Stimulated activated CD4-positive, alpha-beta T cell treated with anti-CD3 and anti-CD28 coated beads, Interleukin-4, amount 100 ng/mL, for 48 hours (primary cell): Measurements from ENCODE around the gene CDC5L.

ENCODE experiments used
- DNase-seq, 2 donors: peaks; one replicate each; pipeline ENCODE4 v3.0.0-alpha.2; 2020; ENCODE audit warnings: low read depth in 2 of 2

Gene CDC5L

DNA sequence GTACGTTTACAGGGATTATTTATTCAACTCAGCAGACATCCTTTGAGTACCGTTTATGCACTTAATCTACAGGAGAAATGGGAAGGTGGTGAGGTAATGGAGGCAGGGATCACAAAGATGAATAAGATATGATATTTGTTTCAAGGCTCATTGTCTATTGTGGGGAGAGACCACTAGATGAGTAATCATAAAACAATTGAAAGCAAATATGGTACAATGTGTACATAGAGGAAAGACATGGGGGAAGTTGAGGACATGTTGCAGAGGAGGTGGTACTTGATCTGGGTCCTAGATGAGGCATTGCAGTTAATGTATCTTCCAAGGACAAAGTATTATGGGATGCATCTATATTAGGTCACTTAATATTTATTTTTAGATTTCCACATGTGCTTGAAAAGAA lies 13.7 kb upstream of the CDC5L start:
- no peak for DNase-seq

DNA sequence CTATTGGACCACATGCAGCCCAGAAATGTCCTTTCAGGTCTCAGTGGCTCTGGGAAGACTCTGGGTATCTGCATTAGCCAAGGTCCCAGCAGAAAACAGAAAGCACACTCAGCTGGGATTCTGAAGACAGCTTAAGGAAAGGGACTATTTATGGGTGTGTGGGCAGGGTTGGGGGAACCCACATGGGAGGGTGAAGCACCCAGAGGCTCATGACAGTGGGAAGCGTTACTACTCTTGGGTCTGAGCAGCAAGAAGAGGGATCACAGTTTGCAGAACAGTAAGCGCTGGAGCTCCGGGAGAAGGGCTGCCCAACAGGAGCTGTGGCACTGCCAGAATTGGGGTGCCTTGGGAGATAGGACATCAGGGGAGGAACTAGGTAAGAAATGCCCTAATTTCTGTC lies 12.4 kb upstream of the CDC5L start:
- no peak for DNase-seq

DNA sequence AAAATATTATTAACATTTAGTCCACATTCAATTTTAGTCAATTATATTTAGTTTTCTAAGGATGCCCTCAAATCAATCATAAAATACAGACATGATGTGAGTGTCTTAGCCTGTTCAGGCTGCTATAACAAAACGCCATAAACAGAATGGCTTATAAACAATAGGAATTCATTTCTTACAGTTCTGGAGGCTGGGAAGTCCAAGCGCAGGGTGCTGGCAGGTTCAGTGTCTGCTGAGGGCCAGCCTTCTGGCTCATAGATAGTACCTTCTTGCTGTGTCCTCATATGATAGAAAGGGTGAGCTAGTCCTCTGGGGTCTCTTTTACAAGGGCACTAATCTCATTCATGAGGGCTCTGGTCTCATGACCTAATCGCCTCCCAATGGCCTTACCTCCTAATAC lies 10.0 kb upstream of the CDC5L start:
- DNase-seq, result no peak

DNA sequence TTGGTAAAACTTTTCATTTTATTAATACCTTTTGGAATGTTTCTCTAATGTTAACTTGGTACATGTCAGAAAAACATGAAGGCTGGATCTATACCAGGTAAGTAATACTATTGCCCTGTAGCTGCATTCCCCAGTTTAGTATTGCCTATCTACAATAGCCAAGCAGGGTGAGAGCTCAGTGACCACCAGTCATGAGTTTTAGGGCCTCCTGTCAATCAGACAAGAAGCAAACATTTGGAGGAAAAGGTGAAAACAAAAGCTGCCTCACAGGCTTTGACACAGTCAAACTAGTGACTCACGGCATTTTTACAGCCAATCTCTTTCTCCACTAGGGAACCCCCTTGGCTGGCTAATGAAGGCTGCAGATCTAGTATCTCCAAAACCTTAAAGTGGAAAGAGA lies 9.5 kb upstream of the CDC5L start:
- DNase-seq, result no peak

DNA sequence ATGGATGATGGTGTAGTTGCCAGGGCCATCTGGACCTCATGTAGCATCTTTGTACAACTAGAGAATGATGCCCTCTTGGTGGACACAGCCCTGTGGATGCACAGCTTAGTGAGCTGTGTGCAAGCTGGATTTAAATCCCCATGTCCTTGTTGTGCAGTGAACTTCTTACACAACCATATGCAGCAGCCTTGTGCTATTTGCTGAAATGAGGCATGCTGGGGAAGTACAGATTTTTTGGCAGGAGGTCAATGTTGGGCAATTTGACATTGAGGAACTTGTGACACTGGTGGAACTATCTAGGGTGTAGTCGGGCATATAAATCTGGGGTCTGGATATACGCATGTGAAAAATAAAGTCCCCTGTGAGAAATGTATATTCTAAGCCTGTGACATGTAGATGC lies 5.8 kb upstream of the CDC5L start:
- no peak for DNase-seq

DNA sequence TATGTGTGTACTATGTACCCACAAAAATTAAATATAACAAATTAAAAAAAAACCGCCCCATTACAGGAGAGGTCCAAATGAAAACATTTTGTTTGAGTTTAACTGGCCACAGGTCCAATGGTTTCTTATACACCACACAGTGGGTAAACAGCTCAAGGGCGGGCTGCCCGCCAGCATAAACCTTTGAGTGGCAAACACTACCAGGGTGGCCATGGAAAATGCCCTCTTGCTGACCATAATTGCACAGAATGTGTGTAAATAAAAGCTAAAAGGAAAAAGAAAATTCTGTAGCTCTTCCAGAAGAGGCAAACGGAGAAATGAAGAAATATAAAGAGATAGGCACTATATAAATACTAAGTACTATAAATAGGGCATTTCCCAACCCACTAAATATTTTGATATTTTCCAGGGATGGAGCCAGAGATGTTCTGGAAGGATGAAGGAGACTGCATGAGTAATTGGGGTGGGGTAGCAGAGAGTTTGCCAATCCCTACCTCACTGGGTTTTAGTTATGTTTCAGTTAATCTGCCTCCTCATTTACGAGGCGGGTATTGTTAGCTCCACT lies 1.1 kb upstream of the CDC5L start:
- no peak for DNase-seq

DNA sequence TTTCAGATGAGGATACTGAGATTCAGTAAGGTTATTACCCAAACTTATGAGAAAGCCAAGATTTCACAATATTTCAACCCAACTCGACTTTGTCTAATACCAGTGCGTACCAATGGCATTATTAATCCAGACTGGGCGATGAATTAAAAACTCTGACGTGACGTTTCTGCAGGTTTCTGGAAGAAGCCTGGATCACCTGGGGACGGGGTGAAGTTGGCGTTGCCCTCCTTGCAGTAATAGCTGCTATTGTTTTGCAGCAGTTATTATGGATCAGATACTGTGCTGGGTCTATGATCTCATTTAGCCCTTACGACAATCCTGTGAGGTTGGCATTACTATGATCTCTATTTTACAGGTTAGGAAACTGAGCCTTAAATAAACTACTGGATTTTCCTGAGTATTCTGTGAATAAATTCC lies 569 bp upstream of the CDC5L start:
- no peak for DNase-seq

DNA sequence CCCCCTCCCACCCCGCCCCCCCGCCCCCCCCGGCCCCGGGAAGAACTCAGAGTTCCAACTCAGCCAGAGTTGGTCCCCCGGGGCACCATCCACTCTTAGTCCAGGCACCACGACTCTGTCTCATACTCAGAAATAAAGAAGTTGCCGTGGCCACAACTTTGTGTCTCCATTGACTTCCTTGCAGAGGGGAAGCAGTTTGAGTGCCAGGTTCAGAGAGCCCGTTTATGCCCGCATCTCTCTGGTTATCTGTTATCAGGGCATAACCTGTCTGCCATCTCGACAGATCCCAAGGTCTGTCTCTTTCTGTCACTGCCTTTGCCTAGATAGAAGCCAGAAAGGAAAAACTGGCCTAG lies 605 bp downstream of the CDC5L start:
- peak in 1 of 2 donors; percentile 3 for DNase-seq

DNA sequence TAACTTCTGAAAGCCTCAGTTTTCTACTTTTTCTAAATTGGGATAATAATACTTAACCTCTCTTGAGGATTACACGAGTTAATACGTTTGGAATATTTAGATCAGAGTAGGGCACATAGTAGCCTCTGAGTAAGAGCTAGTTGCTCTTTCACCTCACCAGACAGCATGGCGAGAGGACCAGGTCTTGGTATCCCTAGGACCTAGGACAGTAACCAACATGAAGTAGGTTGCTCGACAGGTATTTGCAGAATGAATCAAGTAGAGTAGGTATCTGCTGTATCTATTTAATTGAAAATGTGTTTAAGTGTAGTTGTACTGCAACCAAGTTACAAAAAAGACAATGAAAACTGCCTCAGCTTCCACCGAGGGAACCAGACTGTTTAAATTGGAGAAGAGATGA lies 1.4 kb downstream of the CDC5L start:
- DNase-seq, result no peak

DNA sequence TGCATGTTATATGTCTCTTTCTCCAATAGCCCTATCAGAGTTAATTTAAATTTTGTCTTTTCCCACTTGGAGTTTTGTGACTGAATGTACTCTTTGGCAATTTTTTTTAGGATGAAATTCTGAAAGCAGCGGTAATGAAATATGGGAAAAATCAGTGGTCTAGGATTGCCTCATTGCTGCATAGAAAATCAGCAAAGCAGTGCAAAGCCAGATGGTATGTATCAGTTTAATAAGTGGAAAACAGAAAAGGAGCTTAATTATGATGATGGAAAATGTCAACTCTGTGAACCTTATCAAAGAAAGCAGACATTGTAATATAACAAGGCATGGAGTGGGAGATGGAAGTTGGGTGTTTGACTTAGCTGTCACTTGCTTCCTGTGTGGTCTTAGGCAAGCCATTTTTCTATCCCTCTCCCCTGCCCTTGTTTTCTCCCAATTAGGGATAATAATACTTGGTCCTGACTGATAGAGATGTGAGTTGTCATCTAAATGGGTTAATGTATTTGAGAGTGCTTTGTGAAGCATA lies 2.7 kb downstream of the CDC5L start:
- DNase-seq, result no peak

DNA sequence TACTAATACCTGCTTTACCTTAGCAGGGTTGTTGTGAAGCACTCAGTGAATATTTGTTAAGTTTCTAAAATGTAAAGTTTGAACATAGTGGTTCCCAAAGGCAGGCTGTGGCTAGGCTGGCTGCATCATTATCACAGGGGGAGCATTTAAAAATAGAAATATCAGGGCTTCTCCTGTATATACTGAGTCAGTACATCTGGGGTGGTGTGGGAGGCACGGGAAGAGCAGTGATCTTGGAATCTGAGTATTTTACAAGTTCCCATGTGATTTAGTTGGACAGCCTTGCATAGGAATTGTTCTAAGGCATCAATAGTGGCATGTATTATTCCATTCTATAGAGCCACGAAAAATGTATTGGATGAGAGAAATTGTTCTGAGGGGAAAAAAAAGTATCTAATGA lies 8.0 kb downstream of the CDC5L start:
- DNase-seq, result no peak

DNA sequence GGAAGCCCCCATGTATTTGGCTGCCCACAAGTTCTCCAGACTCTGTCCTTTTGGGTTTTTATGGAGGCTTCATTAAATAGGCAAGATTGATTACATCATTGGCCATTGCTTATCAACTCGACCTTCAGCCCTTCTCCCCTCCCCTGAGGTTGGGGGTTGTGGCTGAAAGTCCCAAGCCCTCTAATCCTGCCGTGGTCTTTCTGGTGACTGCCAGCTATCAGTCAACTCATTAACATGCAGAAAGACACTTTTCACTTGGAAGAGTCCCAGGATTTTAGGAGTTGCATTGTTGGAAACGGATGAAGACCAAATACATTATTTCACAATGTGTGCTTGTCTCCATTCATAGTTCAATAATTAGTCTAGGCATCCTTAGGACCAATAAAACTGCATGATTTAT lies 9.5 kb downstream of the CDC5L start:
- no peak for DNase-seq

DNA sequence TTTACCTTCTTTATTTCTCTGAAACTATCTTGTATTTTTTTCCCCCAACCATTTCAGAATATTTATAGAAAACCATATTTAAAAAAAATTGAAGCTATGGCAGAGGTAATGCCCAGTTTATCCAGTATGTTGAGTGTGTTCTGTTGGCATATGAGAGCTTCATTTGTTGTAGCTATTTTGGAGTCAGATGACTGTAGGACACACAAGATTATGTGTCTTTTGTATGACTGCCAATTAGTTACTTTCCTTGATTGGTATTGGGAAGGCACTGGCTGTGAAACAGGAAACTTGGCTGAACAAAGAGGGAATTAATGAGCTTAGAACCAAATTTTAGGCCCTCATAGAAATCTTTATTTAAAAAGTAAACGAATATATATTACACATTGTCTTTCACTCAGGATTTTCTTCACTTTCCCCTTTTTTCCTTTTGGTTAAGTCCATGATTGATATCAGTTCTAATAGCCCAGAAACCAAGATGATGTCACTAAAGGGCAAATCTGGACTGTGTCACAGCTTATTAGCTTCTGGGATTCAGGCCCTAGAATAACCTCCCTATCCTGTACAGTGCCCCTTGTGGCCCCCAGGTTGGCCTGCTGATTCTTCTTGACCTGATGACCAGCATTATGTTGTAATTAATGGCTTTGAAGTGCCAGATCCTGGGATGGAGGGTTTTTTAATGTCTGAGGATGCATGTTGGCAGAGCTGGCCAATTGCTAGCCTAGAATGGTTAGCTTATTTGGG lies 10.1 kb downstream of the CDC5L start:
- DNase-seq, result no peak

DNA sequence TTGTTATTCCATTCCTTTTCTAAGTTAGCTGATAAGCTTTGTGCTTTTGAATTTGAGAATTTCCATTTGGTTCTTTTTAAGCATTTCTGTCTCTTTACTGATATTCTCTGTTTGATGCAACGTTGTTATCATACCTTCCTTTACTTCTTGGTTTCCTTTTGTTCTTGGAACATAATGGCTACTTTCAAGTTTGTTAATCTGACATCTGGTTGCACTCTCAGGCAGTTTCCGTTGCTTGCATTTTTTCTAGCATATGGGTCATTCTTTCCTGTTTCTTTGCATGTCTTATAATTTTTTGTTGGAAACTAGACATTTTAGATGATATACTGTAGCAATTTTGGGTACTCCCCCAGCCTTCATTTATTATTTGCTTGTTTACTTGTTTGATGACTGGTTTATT lies 12.5 kb downstream of the CDC5L start:
- DNase-seq, result no peak

DNA sequence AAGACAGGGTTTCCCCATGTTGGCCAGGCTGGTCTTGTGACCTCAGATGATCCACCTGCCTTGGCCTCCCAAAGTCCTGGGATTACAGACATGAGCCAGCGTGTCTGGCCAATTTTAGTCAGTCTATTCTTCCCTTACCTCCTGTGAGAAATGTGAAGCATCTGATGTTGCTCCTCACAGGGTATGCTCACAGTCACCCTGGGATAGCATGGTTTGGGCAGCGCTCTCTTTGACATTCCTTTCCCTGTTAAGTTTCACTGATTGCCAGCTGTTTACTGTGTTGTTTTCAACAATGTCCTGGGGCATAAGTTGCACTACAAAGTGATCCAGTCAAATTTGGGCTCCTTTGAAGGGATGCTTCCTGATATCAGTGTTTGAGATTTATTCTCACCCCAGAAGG lies 13.1 kb downstream of the CDC5L start:
- DNase-seq, result no peak

DNA sequence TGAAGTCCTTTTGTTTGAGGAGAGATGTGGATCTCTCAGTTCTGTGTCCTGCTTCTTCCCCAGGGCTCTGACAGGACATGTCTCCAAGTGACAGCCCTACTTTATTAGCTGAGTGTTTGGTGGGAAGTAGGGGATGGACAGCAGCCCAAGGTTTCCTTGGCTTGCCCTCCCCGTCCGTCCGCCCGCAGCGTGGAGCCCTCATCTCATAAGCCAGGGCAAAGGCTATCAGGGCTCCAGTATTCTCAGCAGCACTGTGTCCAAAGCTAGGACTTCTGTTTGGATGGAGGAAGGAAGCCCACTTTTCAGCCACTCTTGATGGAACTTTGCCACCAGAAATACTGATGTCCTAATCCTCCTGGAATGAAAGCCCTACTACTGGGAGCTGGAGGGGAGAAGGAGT lies 13.6 kb downstream of the CDC5L start:
- DNase-seq, result no peak

DNA sequence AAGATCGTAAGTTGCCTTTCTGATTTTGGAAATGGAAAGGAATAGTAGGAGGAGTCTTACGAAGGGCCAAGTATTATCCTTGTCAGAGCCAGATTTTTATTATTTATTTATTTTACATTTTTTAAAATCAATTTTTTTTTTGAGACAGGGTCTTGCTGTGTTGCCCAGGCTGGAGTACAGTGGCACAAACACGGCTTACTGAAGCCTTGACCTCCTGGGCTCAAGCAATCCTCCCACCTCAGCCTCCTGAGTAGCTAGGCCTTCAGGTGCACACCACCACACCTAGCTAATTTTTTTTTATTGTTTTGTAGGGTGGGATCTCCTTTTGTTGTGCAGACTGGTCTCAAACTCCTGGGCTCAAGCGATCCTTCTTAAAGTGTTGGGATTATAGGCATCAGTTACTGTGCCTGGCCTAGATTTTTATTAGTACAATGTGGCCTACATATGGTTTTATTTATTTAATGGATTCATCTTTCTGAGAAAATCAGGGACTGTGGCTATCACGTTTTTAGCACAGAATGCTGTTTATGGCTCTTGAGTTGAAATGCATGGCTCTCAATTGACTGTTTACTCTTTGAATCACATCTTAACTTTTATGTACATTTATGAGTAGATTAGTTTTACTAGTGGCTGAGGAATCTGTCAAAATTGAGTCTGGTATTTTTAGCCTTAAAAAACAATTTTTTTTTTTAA lies 16.7 kb downstream of the CDC5L start:
- DNase-seq, result no peak

DNA sequence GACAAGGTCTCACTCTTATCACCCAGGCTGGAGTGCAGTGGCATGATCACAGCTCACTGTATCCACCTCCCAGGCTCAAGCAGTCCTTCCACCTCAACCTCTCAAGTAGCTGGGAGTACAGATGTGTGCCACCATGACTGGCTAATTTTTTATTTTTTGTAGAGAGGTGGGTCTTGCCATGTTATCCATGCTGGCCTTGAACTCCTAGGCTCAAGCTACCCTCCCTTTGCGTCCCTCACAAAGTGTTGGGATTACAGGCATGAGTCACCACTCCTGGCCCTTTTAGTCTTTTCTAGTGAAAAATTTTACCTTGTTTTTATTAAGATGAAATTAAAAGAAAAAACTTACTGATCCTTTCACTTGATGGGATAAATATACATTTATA lies 17.2 kb downstream of the CDC5L start:
- no peak for DNase-seq

DNA sequence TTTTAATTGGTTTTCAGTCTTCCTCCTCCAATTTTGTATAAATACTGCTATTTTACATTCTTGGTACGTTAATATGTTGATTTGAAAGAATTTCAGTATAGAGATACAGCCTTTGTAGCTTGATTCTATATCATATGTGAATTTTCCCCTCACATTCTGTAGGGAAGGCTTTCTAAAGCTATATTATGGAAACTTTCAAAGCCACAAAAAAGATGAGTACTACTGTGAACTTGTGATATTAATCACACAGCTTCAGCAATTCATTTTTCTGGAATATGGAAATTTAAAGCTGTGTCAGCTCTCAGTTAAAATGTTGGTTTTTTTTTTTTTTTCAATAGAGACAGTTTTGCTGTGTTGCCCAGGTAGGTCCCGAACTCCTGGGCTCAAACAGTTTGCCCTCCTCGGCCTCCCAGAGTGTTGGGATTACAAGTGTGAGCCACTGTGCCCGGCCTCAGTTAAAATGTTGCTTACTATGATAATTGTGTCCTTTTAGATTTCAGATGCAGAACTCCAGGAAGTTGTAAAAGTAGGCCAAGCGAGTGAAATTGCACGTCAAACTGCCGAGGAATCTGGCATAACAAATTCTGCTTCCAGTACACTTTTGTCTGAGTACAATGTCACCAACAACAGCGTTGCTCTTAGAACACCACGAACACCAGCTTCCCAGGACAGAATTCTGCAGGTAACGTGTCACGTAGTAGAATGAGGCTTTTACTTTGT lies 20.6 kb downstream of the CDC5L start:
- no peak for DNase-seq

DNA sequence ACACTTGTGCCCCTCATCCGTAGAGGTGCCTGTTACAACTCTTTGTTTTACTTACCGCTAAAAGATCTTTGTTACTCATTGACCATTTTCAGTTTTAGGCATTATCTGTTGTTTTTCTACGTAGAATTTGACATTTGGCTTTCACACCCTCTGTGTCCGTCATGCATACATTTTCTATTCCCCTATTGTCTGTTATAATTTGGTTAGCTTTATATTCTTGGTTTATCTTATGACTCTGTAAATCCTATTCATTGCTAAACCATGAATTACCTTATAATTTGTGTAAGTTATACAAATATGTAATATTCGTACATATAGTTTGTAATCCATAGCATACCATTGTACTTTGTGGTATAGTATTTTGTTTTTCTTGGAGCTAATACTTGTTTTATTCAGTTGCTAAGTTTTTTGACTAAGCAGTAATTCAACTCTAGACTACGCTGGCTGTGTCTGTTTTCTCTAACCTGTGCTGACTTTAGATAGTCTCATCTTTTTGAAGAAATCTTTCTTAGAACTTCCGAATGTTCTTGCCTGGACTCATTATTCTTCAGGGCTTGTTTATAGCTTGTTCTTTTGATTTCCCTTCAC lies 21.8 kb downstream of the CDC5L start:
- DNase-seq, result no peak

DNA sequence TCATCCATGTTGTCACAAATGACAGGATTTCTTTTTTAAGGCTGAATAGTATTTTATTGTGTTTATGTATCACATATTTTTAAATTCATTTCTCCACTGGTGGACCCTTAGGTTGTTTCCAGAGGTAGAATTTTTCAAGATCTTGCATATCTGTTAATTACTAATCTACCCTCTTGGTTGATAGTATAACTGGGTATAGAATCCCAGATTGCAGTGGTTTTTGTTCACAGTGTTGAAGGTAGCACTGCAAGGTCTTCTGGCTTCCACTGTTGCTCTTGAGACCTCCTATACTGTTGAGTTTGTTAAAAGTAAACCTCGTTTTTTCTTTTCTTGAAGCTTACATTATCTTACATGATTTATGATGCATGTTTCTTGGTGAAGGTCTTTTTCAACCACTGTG lies 22.9 kb downstream of the CDC5L start:
- DNase-seq, result no peak

DNA sequence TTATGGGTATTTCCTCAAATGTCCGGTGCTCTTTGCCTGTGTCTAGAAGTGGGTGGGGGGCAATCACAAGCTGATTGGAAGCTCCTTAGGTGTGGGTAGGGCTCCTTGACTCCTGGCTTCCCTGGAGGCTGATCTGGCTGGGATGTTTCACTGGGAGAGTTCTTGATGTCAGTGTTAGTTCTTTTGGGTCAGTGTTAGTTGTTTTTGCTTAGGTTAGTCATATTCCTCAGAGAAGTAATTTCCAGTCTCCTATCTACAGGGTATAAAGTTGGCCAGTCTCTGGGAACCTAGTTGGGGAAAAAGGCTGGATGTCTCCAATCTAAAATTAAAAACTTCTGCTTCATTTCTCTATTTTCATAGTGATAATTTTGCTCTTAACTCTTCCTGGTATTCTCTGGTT lies 23.6 kb downstream of the CDC5L start:
- no peak for DNase-seq
